ENCODE data around the gene TCEAL7.

Gene TCEAL7

GRCh38 chrX:103367502-103367901, 37.5 kb downstream of the TCEAL7 start:
- no peak for DNase-seq (ENCODE audit: low read depth)
- TF ChIP-seq CTCF (IDR thresholded peaks at IDR 0.05; ENCODE audit: low read depth, low read length, missing control alignments), result no peak
- H3K4me3 ChIP-seq (ENCODE audit: low read depth, low read length), result no peak overlapping the region

- no peak overlapping the region for H3K4me3 ChIP-seq (ENCODE audit: low read depth, low read length)
- no peak for TF ChIP-seq CTCF (IDR thresholded peaks at IDR 0.05; ENCODE audit: low read depth, low read length, missing control alignments)
- DNase-seq (ENCODE audit: low read depth), result no peak
These were observed 39.4 kb downstream of the TCEAL7 start for GRCh38 chrX:103369479-103369878.

GRCh38 chrX:103372886-103373285, 42.8 kb downstream of the TCEAL7 start:
- TF ChIP-seq CTCF (IDR thresholded peaks at IDR 0.05; ENCODE audit: low read depth, low read length, missing control alignments), result no peak
- H3K4me3 ChIP-seq (ENCODE audit: low read depth, low read length), result no peak overlapping the region
- no peak for DNase-seq (ENCODE audit: low read depth)

GRCh38 chrX:103373581-103373980, 43.5 kb downstream of the TCEAL7 start:
- no peak overlapping the region for H3K4me3 ChIP-seq (ENCODE audit: low read depth, low read length)
- no peak for TF ChIP-seq CTCF (IDR thresholded peaks at IDR 0.05; ENCODE audit: low read depth, low read length, missing control alignments)
- no peak for DNase-seq (ENCODE audit: low read depth)

- no peak for TF ChIP-seq CTCF (IDR thresholded peaks at IDR 0.05; ENCODE audit: low read depth, low read length, missing control alignments)
- DNase-seq (ENCODE audit: low read depth), result no peak
These were observed 46.3 kb downstream of the TCEAL7 start, which contains the start of gene BEX3 for GRCh38 chrX:103376118-103376978. BEX3 (plus strand) TSS chrX:103376538; CDS start chrX:103377522, 984 bp downstream.

GRCh38 chrX:103376979-103377324, 46.9 kb downstream of the TCEAL7 start:
- DNase-seq (ENCODE audit: low read depth), result no peak
- peak overlapping the region; percentile 30 for H3K4me3 ChIP-seq (ENCODE audit: low read depth, low read length)
- TF ChIP-seq CTCF (IDR thresholded peaks at IDR 0.05; ENCODE audit: low read depth, low read length, missing control alignments), result no peak

More at GRCh38 chrX:103376118-103376978, 46.3 kb downstream of the TCEAL7 start, which contains the start of gene BEX3:
- peak within 1 kb of the TSS; percentile 55 for H3K4me3 ChIP-seq (ENCODE audit: low read depth, low read length)

GRCh38 chrX:103378990-103379389, 49.0 kb downstream of the TCEAL7 start:
- no peak for TF ChIP-seq CTCF (IDR thresholded peaks at IDR 0.05; ENCODE audit: low read depth, low read length, missing control alignments)
- DNase-seq (ENCODE audit: low read depth), result no peak
- H3K4me3 ChIP-seq (ENCODE audit: low read depth, low read length), result no peak overlapping the region
